Measurements from ENCODE around the gene RAB5IF.

DNA sequence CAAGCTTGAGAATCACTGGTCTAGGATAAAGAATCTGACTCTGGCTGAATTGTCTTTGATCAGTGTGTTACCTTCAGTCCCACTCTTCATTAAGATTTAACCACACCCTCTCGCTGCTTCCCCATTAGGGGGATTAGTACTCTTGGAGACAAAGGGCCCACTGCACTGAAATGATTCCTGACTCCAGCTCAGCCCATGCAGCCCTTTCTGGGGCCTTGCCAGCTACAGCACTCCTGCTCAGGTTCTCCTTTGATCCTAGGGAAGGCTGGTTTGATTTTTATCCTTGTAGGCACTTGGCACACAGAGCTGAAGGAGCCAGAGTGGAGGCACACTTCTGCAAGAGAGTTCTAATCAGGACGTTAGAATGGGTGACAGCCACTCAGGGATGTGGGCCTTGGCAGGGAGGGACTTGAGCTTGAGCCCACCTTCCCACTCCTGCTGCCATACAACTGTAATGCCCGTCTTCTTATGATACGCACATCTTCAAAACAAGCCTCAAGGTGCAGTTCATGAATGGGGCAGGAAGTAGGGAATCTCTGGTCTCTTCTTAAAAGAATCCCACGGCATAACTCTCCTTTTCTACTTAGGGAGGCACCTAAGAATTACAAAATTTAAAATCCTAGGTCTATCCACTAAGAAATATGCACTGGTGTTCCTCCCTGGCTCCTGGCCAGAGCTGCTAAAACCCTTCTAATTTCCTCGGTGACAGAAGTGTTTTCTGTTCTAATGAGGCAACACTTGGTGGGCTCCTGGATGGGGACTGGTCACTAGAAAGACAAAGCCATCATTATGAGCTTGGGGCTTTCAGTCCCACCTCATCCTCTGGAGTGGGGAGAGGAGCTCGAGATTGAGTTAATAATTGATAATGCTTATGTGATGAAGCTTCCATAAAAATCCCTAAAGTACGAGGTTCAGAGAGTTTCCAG lies 41.9 kb downstream of the RAB5IF start:
- TF ChIP-seq POLR2A (IDR thresholded peaks at IDR 0.05), result no peak
- TF ChIP-seq, protein P1, sequence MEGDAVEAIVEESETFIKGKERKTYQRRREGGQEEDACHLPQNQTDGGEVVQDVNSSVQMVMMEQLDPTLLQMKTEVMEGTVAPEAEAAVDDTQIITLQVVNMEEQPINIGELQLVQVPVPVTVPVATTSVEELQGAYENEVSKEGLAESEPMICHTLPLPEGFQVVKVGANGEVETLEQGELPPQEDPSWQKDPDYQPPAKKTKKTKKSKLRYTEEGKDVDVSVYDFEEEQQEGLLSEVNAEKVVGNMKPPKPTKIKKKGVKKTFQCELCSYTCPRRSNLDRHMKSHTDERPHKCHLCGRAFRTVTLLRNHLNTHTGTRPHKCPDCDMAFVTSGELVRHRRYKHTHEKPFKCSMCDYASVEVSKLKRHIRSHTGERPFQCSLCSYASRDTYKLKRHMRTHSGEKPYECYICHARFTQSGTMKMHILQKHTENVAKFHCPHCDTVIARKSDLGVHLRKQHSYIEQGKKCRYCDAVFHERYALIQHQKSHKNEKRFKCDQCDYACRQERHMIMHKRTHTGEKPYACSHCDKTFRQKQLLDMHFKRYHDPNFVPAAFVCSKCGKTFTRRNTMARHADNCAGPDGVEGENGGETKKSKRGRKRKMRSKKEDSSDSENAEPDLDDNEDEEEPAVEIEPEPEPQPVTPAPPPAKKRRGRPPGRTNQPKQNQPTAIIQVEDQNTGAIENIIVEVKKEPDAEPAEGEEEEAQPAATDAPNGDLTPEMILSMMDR (IDR thresholded peaks at IDR 0.05), result no peak

Data from testis (tissue), 2 donors.